Activated gamma-delta T cell (primary cell): ENCODE data around the gene RNFT2.
"Not testable (repeated sequence)": the region's sequence is repeated elsewhere in the genome, so short reads cannot be mapped to it uniquely, and the experiment has no call there.

Experiments used
- DNase-seq: peaks from one replicate; lab custom pipeline; 2025; lab: John Stamatoyannopoulos, UW

Gene RNFT2

DNA sequence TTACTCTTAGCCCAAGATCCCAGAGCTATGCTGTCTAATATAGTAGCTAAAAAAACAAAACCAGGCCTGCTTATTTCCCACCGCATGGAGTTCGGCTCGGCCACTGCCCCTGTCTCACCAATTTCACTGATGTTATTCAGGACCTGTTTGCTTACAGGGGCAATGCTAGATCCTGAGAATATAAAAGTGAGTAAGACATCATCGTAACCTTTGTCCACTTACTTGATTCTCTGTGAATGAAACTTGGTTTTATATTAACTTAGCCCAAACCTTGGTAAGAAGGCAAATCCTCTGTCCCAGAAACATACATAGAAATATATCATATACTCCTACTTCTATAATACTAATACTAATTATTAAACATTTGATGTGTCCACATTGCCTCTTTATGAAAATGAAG is 56.6 kb downstream of the RNFT2 start:
- no peak for DNase-seq

DNA sequence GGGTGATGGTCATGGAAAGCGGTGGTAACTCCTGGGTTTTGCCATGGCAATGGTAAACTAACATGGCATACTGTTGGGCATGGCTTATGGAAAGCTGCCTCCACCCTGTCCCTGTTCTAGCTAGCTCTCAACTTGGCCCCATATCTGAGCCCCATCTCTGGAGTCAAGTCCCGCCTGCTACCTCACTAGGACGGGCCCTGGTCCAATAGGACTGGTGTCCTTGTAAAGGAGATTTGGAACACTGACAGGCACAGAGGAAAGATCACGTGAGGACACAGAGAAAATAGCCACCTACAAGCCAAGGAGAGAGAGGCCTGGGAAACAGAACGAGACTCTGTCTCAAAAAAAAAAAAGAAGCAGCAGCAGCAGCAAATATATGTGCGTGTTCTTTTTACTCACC is 59.8 kb downstream of the RNFT2 start:
- no peak for DNase-seq

DNA sequence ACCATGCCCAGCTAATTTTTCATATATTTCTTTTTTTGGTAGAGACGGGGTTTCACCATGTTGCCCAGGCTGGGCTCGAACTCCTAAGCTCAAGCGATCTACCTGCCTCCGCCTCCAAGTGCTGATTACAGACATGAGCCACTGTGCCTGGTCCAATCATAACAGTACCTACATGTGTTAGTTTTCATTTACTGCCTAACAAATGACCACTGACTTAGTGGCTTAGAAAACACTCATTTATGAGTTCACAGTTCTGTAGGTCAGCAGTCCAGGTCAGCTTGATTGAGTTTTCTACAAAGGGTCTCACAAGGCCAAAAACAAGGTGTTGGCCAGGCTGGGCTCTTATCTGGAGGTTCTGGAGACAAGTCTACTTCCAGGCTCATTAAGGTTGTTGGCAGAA is 60.6 kb downstream of the RNFT2 start:
- no peak for DNase-seq

DNA sequence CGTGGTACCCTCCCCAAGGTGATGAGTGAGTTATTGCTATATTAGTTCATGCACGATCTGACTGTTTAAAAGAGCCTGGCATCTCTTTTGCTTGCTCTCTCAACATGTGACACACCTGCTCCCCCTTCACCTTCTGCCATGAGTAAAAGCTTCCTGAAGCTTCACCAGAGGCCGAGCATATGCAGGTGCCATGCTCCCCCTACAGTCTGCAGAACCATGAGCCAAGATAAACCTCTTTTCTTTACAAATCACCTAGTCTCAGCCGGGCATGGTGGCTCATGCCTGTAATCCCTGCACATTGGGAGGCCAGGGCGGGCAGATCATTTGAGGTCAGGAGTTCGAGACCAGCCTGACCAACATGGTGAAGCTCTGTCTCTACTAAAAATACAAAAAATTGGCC is 61.8 kb downstream of the RNFT2 start:
- no peak for DNase-seq

DNA sequence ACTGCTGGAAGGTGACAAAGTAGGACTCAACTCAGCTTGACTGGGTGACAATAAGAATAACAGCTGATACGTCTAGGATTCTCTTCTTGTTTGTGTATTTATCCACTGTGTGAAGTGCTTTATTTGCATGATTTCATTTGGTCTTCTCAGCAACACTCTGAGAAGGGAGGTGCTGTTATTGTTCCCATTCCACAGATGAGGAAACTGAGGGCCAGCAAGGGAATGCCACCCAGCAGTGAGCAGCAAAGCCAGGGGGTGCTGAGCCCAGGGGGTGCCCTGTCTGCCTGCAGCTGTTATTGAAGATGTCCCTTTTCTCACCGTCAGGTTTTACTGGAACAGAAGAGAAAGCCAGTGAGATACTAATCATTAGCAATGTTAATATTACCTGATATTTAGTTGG is 62.8 kb downstream of the RNFT2 start:
- no peak for DNase-seq

DNA sequence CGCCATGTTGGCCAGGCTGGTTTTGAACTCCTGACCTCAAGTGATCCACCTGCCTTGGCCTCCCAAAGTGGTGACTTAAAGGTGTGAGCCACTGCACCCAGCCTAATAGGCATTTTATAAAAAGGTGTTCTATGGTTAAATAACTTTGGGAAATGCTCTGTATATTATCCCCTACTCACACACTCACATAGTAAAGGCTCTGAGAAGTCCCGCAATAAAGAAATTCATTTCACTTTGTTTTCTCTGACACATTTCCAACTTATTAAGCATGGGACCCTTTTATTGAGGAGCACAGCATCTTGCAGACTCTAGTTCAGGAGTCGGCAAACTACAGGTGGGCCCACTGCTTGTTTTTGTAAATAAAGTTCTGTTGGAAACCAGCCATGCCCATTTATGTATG is 63.9 kb downstream of the RNFT2 start:
- DNase-seq, result no peak

DNA sequence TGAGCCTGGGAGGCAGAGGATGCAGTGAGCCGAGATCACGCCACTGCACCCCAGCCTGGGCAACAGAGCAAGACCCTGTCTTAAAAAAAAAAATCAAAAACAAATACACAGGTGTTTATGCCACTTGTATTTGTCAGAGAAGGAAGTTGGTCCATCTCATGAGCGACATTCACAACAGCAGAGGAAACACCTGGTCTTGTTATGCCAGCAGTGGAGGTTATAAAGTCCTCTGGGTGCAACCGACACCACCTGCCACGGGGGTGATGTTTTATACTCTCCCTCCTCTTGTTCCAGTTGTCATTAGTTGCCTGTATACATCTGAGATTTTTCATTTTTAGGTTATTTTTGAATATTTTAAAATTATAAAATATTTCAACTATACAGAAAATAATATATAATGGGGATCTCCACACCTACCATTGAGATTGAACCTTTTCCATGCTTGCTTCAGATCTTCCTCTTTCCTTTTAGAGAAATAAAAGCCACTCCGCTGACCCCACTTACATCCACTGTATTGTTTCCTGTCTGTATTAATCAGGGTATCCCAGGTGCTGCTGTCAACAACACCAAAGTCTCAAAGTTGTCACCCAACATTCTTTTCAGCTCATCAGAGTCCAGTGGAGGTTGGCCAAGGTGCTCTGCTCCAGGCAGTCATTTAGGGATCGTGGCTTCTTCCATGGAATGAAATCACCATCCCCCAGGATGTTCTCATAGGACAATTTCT is 65.1 kb downstream of the RNFT2 start:
- DNase-seq, result no peak

DNA sequence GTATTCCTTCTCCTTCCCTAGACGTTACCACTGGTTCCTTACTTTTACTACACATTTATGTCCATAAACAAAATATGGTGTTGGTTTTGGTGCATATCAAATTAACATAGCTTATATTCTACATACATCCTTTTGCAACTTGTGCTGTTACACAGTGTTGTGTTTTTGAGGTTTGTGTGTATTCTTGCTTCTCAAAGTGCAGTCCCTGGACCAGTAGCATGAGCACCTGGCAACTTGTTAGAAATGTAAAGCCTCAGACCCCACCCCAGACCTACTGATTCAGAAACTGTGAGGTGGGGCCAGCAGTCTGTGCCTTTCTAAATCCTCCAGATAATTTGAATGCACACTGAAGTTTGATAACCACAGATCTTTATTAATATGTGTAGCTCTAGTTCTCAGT is 65.9 kb downstream of the RNFT2 start:
- no peak for DNase-seq

DNA sequence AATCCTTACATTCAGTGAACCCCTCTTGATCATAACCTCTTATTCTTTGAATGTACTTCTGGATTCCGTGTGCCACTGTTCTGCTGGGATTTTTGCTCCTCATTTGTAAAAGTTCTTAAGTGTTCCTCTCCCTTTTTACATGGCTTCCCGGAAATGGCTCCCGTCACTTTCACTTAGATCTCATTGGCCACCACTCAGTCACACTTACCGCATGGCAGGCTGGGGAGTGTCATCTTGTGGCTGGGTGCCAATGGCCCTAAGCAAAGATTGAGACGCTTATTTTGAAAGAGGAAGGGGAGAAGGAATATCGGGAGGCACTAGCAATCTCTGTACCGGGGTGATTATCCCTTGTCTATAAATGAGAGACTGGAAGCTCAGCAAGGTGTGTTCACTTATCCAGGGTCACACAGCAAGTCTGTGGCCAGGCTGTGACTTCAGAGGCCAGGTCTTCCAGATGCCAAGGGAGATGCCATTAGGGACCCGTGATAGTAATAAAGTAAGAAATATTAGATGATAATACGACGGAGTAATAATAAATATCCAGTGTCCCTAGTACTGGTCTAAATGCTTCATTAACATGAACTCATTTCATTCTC is 68.8 kb downstream of the RNFT2 start:
- no peak for DNase-seq

DNA sequence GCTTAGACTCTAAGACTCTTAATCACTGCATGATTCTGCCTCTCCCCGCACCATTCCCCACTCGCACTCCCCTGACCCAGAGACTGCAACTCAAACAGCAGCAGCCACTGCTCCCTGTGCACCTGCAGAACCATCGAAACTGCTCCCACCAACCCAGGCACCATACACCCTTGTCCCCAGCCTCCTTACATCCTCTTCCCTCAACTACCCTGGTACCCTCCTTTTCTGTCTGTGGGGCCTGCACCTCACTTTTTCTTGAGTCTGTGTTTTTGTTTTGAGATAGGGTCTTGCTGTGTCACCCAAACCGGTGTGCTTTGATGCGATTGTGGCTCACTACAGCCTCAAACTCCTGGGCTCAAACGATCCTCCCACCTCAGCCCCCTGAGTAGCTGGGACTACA is 69.4 kb downstream of the RNFT2 start:
- no peak for DNase-seq

DNA sequence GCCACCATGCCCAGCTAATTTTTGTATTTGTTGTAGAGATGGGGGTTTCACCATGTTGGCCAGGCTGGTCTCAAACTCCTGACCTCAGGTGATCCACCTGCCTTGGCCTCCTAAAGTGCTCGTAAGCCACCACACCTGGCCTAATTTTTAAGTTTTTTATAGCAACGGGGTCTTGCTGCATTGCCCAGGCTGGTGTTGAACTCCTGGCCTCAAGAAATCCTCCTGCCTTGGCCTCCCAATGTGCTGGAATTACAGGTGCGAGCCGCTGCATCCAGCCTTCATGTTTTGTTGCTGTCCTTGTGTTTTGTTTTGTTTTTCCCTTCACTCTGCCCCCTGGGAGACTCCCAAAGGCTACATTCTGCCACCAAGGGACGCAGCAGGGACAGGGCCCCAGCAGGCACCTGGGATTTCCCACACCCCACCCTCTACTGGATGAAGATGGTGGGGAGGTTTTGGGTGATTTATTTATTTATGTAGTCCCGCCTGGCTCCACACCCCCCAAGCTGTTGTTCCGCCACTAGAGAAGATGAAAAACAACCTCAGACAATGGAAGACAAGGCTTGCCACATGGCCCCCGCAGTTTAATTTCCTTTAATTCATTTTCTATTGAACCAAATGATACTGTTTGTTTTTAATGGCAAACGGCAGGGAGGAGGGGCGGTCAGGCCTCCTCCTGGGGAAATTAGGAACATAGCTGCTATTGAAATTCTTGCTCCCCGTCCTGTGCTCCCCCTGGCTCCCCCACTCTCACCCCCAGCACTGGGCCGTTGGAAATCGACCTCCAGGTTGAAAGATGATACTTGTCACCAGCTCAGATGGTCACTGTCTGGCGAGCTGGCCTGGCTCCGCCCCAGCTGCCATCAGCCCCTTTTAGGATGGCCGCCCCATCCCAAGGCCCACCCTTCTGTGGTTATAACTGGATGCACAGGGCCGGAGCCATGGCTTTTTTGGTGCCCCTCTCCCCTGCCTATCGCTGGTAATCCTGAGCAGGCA is 70.3 kb downstream of the RNFT2 start:
- DNase-seq, result no peak

DNA sequence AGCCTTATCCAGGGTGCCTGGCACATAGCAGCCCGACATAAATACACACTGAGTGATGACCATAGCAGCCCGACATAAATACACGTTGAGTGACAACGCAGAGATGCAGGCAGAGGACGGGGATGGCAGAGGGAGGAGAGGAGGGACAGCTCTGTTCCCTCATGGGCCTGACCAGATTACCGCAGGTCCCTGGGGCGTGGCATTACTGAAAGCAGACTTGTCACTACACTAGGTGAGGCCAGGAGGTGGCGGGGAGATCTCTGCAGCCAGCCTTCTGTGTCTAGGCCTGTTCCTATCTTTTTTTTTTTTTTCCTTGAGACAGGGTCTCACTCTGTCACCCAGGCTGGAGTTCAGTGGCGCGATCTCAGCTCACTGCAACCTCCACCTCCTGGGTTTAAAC is 74.1 kb downstream of the RNFT2 start:
- no peak for DNase-seq

DNA sequence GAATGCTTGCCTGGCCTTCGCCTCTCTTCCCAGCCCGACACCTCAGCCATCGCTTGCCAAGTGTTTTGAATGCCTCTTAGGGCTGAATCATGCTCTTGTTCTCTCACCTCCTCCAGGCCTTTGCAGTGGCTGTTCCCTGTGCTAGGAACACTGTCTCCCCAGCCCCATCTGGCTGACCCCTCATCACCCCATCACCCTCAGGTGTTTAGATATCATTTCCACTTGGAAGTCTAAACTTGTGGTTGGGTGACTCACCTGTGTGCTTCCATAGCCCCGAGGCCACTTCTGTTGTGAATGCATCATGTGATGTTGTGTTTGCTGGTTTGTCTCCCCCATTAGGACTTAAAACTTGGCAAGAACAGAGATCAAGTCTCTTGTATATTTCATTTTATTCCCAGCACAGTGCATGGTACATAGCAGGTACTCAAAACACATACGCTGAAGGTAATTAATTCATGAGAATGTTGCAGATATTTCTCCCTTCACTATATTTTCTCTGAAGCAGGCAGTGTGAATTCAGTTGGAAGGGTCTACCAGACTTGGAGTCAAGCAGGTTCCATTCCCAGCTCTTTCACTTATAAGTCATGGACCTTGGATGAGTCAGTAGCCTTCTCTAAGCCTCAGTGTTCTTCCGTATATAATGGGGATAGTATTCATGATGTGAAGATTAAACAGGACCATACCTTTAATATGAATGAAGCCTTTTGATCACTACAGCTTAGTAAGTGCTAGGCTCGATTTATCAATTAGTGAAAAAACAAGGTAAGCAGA is 75.3 kb downstream of the RNFT2 start:
- no peak for DNase-seq

DNA sequence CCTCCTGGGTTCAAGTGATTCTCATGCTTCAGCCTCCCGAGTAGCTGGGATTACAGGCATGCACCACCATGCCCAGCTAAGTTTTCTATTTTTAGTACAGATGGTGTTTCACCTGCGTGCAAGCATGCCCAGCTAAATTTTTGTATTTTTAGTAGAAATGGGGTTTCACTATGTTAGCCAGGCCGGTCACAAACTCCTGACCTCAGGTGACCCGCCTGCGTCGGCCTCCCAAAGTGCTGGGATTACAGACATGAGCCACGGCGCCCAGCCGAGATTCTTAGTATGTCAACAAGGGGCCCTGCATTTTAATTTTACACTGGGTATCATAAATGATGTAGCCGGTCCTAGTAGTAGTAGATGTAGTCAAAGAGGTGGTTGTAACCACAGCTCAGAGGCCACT is 76.7 kb downstream of the RNFT2 start:
- DNase-seq, result not testable (repeated sequence)

DNA sequence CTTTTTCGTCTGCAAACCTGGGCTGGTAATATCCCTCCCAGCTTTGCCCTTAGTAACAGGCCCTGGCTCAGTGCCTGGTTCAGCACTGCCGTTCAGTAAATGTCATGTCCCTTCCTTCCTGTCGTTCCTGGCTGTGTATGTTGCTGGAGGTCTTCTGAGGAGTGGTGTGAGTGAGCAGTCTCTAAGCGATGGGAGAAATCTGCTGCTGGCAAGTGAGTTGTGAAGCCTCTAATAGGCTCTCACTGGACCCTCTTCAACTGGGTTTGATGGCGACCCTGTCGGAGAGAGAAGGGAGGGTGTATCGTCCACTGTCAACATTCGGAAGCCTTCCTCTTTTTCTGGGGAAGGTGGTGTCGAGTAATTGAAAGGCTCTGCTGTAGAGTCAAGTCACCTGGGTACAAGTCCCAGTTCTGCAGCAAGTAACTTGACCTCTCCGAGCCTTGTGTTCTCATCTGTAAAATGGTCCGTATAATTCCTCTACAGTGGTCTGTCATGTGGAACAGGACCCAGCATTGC is 80.3 kb downstream of the RNFT2 start:
- no peak for DNase-seq

DNA sequence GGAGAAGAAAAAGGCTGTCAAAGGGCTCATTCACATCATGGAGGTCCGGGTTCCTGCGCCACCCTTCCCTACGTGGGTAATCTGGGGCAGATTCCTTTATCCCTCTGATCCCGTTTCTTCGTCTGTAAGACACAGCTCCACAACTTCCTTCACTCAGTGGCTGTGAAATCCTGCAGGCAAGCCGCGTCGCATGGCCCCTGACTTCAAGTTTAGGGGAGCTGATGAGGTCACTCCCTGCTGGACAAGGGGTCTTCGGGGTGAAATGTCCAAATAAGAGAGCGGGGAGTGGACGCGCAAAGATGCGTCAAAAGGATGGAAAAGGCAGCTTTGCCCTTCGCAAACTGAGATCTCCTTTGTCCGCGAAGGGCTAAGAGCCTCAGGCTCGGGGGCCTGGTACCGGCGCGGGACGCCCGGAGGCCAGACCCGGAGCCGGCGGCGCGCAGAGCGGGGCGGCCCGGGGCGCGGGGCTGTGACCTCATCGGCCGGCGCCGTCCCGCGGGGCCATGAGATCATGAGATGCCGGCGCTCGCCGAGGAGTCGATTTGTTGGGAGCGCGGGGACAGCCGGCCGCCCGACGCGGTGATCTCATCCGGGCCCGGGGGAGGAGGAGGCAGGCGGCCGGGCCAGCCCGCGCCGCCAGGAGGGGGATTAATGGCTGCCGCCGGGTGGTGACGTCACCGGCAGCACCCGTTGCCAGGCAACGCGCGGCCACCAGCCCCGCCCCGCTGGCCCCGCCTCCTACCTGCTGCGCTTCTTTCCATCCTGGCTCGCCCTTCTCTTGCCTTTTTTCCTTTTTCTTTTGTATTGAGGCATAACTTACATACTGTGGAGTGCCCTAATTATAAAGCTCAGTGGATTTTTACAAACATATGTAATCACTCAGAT is 81.1 kb downstream of the RNFT2 start:
- DNase-seq, result peak; percentile 89

DNA sequence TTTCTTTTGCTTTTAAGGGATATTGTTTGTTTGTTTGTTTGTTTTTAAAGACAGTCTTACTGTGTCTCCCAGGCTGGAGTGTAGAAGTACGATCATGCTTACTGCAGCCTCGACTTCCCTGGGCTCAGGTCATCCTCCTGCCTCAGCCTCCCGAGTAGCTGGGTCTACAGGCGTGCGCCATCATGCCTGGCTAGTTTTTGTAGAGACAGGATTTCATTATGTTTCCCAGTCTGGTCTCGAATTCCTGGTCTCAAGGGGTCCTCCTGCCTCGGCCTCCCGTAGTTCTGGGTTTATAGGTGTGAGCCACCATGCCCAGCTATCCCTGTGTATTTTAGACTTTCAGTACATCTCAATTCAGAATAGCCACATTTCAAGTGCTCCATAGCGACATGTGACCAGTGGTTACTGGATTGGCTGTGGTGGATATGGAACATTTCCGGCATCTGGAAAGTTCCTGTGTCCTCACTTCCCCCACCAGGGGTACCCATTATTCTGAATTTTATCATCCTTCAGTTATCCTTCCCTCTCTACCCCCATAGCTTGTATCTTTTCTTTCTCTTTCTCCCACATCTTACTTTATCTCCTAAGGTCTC is 82.0 kb downstream of the RNFT2 start:
- no peak for DNase-seq

DNA sequence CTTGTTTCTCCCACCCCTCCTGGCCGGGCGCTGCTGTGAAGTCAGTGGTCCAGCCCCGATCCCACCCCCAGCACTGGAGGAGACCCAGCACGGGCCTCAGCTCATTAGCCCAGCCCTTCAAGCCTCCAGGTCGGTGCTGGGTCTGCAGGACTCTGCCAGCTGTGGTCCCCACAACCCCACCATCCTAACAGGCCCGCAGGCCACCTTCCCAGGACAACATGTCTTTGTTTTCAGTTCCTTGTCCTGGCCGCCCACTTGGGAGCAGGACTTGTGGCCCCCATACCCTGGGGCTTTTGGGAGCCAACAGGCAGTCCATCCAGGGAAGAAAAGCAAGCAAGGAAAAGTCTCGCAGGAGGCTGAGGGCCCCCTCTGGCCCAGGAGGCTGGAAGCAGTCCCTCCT is 83.2 kb downstream of the RNFT2 start:
- DNase-seq, result no peak

DNA sequence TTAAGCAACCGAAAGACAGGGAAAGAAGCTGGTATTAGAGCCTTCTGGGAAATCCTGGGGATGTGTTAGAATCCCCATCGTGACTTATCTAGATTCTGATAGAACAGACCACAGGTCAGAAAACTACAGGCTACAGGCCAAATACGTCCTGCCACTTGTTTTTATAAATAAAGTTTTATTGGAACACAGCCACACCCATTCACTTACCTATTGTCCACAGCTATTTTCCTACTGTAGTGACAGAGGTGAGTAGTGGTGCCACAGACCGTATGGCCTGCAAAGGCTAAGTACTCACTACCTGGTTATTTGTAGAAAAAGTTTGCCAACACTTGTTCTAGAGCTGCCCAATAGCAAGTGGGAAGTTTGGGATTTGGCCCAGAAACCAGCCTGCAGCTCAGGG is 89.3 kb downstream of the RNFT2 start:
- no peak for DNase-seq

DNA sequence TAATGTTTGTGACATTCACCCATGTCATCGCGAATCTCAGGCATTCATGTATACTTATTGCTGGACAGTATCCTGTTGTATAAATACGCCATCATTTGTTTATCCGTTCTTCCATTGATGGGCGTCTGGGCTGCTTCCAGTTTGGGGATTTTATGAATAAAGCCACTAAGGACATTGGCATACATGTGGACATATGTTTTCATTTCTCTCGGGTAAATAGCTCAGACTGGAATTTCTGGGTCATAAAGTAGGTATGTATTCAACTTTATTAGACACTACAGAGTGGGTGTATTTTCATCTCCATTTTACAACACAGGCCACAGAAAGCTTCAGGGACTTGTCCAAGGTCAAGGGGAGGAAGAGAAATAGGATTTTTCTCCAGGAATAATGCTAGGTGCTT is 94.2 kb downstream of the RNFT2 start:
- no peak for DNase-seq
